H9 (cell line): ENCODE measurements around the gene C16orf89. TPM values are rescaled to one million over a fixed set of nuclear protein-coding genes. Genes with fewer than 3 reads are reported as not detected.

Experiments
- DNase-seq: peaks from one replicate; pipeline ENCODE4 v3.0.0-alpha.2; 2017
- H2AFZ ChIP-seq: one replicate; pipeline ENCODE4 v1.6.1; 2013; ENCODE audit warnings: mild to moderate bottlenecking, low read length, control low read depth, moderate library complexity
- H2AK5ac ChIP-seq: 2 replicates; pipeline ENCODE4 v1.6.1; 2013; ENCODE audit warnings: low read length, control low read depth, mixed read lengths; ENCODE audit not compliant: insufficient read length
- H2BK120ac ChIP-seq: one replicate; pipeline ENCODE4 v1.6.1; 2013; ENCODE audit warnings: low read depth, mild to moderate bottlenecking, low read length, control low read depth, inconsistent platforms; ENCODE audit not compliant: poor library complexity, severe bottlenecking
- H2BK12ac ChIP-seq: 2 replicates; pipeline ENCODE4 v1.6.1; 2013; ENCODE audit warnings: low read length, control low read depth, mixed read lengths, low read depth; ENCODE audit not compliant: insufficient read length
- H2BK15ac ChIP-seq: 2 replicates; pipeline ENCODE4 v1.6.1; 2013; ENCODE audit warnings: low read depth, low read length, control low read depth
- H2BK20ac ChIP-seq: one replicate; pipeline ENCODE4 v1.6.1; 2013; ENCODE audit warnings: low read depth, mild to moderate bottlenecking, low read length, control low read depth, inconsistent platforms; ENCODE audit not compliant: poor library complexity, severe bottlenecking
- H2BK5ac ChIP-seq: 2 replicates; pipeline ENCODE4 v1.6.1; 2013; ENCODE audit warnings: low read length, control low read depth, mixed read lengths; ENCODE audit not compliant: insufficient read length
- H3K14ac ChIP-seq: 2 replicates; pipeline ENCODE4 v1.6.1; 2013; ENCODE audit warnings: low read length, control low read depth; ENCODE audit not compliant: insufficient read depth
- H3K18ac ChIP-seq: 2 replicates; pipeline ENCODE4 v1.6.1; 2013; ENCODE audit warnings: low read depth, mild to moderate bottlenecking, mixed read lengths, low read length, control low read depth; ENCODE audit not compliant: insufficient read length
- H3K23ac ChIP-seq: 2 replicates; pipeline ENCODE4 v1.6.1; 2013; ENCODE audit warnings: low read length, control low read depth, mixed read lengths, low read depth; ENCODE audit not compliant: insufficient read length
- H3K23me2 ChIP-seq: 2 replicates; pipeline ENCODE4 v1.6.1; 2013; ENCODE audit warnings: low read depth, mild to moderate bottlenecking, mixed read lengths, low read length, control low read depth; ENCODE audit not compliant: insufficient read length, poor library complexity, severe bottlenecking
- H3K27ac ChIP-seq: 2 replicates; pipeline ENCODE4 v1.5.1; 2013; ENCODE audit warnings: low read length, control low read depth, mixed read lengths, low read depth; ENCODE audit not compliant: insufficient read length
- H3K27me3 ChIP-seq: 2 replicates; pipeline ENCODE4 v1.6.1; 2013; ENCODE audit warnings: low read length, control low read depth, inconsistent platforms; ENCODE audit not compliant: insufficient read depth
- H3K4ac ChIP-seq: 2 replicates; pipeline ENCODE4 v1.6.1; 2013; ENCODE audit warnings: low read depth, mild to moderate bottlenecking, control low read depth, inconsistent platforms, low read length, moderate library complexity
- H3K4me1 ChIP-seq: 2 replicates; pipeline ENCODE4 v1.6.1; 2013; ENCODE audit warnings: low read length, control low read depth, inconsistent platforms; ENCODE audit not compliant: insufficient read depth
- H3K4me2 ChIP-seq: 2 replicates; pipeline ENCODE4 v1.6.1; 2013; ENCODE audit warnings: low read length, control low read depth, mixed read lengths; ENCODE audit not compliant: insufficient read length, insufficient read depth
- H3K56ac ChIP-seq: 2 replicates; pipeline ENCODE4 v1.6.1; 2013; ENCODE audit warnings: low read depth, mild to moderate bottlenecking, mixed read lengths, low read length, control low read depth; ENCODE audit not compliant: insufficient read length
- H3K79me1 ChIP-seq: 2 replicates; pipeline ENCODE4 v1.6.1; 2013; ENCODE audit warnings: low read depth, mild to moderate bottlenecking, moderate library complexity, low read length, control low read depth, inconsistent platforms; ENCODE audit not compliant: insufficient read depth, poor library complexity, severe bottlenecking
- H3K79me2 ChIP-seq: 2 replicates; pipeline ENCODE4 v1.6.1; 2013; ENCODE audit warnings: low read length, control low read depth, inconsistent platforms; ENCODE audit not compliant: insufficient read depth
- H3K9ac ChIP-seq: 2 replicates; pipeline ENCODE4 v1.6.1; 2013; ENCODE audit warnings: low read length, control low read depth, mixed read lengths; ENCODE audit not compliant: insufficient read length; ENCODE audit errors: extremely low read depth
- H3K9me3 ChIP-seq: one replicate; pipeline ENCODE4 v1.6.1; 2013; ENCODE audit warnings: low read depth, low read length, inconsistent platforms; ENCODE audit not compliant: control insufficient read depth
- H3T11ph ChIP-seq: one replicate; pipeline ENCODE4 v1.6.1; 2013; ENCODE audit warnings: mild to moderate bottlenecking, low read length, control low read depth, inconsistent platforms
- H4K20me1 ChIP-seq: one replicate; pipeline ENCODE4 v1.6.1; 2013; ENCODE audit not compliant: control insufficient read depth, insufficient read length, insufficient read depth
- H4K5ac ChIP-seq: 2 replicates; pipeline ENCODE4 v1.6.1; 2013; ENCODE audit warnings: low read depth, mild to moderate bottlenecking, mixed read lengths, low read length, control low read depth; ENCODE audit not compliant: insufficient read length
- H4K8ac ChIP-seq: replicated peaks from 2 replicates; pipeline ENCODE4 v1.6.1; 2013; ENCODE audit warnings: low read length, control low read depth, mixed read lengths, low read depth; ENCODE audit not compliant: insufficient read length
- H4K91ac ChIP-seq: 2 replicates; pipeline ENCODE4 v1.6.1; 2013; ENCODE audit warnings: low read depth, mild to moderate bottlenecking, moderate library complexity, mixed read lengths, low read length, control low read depth; ENCODE audit not compliant: insufficient read length
- H3K27ac Mint-ChIP-seq, 3 experiments: 2 replicates in 2 of 3; 3 replicates in 1 of 3; pipeline ENCODE4 v1.8.0; 2020 to 2021; ENCODE audit warnings: mixed read lengths in 3 of 3, mild to moderate bottlenecking in 1 of 3, moderate library complexity in 1 of 3
- H3K27me3 Mint-ChIP-seq: 2 replicates; pipeline ENCODE4 v1.8.0; 2021; ENCODE audit warnings: low read depth, mild to moderate bottlenecking, moderate library complexity, mixed read lengths
- H3K36me3 Mint-ChIP-seq, 3 experiments: 2 replicates in 2 of 3; 3 replicates in 1 of 3; pipeline ENCODE4 v1.8.0; 2020 to 2021; ENCODE audit warnings: low read depth in 3 of 3, mixed read lengths in 3 of 3; ENCODE audit not compliant: insufficient read depth in 1 of 3
- H3K4me1 Mint-ChIP-seq, 2 experiments: 2 replicates each; pipeline ENCODE4 v1.8.0; 2020; ENCODE audit warnings: mixed read lengths in 2 of 2
- H3K4me3 Mint-ChIP-seq, 2 experiments: 2 replicates in 1 of 2; 3 replicates in 1 of 2; pipeline ENCODE4 v1.8.0; 2020 to 2021; ENCODE audit warnings: mild to moderate bottlenecking in 2 of 2, mixed read lengths in 2 of 2, moderate library complexity in 1 of 2
- H3K9me3 Mint-ChIP-seq, 2 experiments: 2 replicates in 1 of 2; 3 replicates in 1 of 2; pipeline ENCODE4 v1.8.0; 2020; ENCODE audit warnings: mild to moderate bottlenecking in 2 of 2, mixed read lengths in 2 of 2, moderate library complexity in 1 of 2
- WGBS: extraction: QIAGEN DNeasy Blood & Tissue Kit; methylation state at CpG from one replicate; pipeline ENCODE4 v1.1.7; 2013; ENCODE audit warnings: missing lambda C conversion rate, low lambda C conversion rate, mixed read lengths; ENCODE audit not compliant: insufficient read length; ENCODE audit errors: extremely low coverage; 5-methylcytosine and 5-hydroxymethylcytosine counted together
- total RNA-seq: library from RNA; stranded (reverse); gene quantifications from 2 replicates; pipeline ENCODE4 v1.2.1, GENCODE V29; 2021
- TF ChIP-seq, protein P1 (sequence below): fragments of 200-600 bp; sonication (generic); conservative IDR thresholded peaks from 3 replicates; pipeline ENCODE4 v1.8.0; 2021; ENCODE audit warnings: antibody characterized with exemption, mild to moderate bottlenecking

C16orf89 gene
- total RNA-seq, 1 experiment from 2014 or later, result 2.5 TPM

DNA sequence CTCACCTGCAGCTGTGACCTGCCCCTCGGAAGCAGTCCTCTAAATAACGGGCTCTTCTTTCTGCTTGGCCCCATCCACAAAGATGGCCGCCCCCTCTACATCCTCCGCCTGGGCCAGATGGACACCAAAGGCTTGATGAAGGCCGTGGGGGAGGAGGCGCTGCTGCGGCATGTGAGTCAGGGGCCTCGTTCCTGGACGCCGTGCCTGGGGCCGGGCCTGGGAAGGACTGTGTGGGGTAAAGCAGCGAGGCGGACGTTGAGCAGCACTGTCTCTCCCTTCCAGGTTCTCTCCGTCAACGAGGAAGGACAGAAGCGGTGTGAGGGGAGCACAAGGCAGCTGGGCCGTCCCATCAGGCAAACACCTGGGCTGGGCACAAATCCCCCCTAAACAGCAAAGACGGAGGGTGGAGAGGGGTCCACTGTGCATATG, 65.2 kb downstream of the C16orf89 start:
- Histone ChIP-seq H3K4me2 (no peak overlapping the region), H3K23me2 (no peaks in the 10 kb centered on the region), H2AK5ac (no peak overlapping the region), H3T11ph (no peak overlapping the region), H4K91ac (no peak overlapping the region), H3K9ac (no peak overlapping the region), H4K20me1 (no peaks in the 10 kb centered on the region), H3K9me3 (no peaks in the 10 kb centered on the region), H3K18ac (no peak overlapping the region), H3K14ac (no peak overlapping the region), H2BK20ac (no peak overlapping the region), H2BK12ac (no peak overlapping the region), H3K4ac (no peak overlapping the region; the same call in 1 of the 2 replicates), H3K27me3 (no peaks in the 10 kb centered on the region), H4K5ac (no peak overlapping the region), H3K56ac (no peak overlapping the region), H2AFZ (no peak overlapping the region), H4K8ac (no peak overlapping the region), H3K23ac (no peak overlapping the region), H3K4me1 (no peaks in the 10 kb centered on the region), H2BK15ac (no peak overlapping the region), H3K79me1 (no peaks in the 10 kb centered on the region), H3K27ac (no peak overlapping the region), H2BK5ac (no peak overlapping the region), H3K79me2 (no peaks in the 10 kb centered on the region), H2BK120ac (no peak overlapping the region)
- no peak overlapping the region for H3K27ac Mint-ChIP-seq
- DNase-seq, result no peak
- TF ChIP-seq, protein P1, sequence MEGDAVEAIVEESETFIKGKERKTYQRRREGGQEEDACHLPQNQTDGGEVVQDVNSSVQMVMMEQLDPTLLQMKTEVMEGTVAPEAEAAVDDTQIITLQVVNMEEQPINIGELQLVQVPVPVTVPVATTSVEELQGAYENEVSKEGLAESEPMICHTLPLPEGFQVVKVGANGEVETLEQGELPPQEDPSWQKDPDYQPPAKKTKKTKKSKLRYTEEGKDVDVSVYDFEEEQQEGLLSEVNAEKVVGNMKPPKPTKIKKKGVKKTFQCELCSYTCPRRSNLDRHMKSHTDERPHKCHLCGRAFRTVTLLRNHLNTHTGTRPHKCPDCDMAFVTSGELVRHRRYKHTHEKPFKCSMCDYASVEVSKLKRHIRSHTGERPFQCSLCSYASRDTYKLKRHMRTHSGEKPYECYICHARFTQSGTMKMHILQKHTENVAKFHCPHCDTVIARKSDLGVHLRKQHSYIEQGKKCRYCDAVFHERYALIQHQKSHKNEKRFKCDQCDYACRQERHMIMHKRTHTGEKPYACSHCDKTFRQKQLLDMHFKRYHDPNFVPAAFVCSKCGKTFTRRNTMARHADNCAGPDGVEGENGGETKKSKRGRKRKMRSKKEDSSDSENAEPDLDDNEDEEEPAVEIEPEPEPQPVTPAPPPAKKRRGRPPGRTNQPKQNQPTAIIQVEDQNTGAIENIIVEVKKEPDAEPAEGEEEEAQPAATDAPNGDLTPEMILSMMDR, result no peak
- H3K4me3 Mint-ChIP-seq, result no peak overlapping the region
- H3K27me3 Mint-ChIP-seq, result peaks cover 3% of the 10 kb centered on the region; the same call in 1 of the 2 replicates
- WGBS, result no CpG with 5 or more reads among the region's 19 CpGs
- H3K4me1 Mint-ChIP-seq, result no peaks in the 10 kb centered on the region
- H3K9me3 Mint-ChIP-seq, result no peaks in the 10 kb centered on the region
- H3K36me3 Mint-ChIP-seq, result no peaks in the 10 kb centered on the region
